Liver (tissue), 3 donors: ENCODE results near the gene NFATC1.

ENCODE experiments used
- ATF3 ChIP-seq: IDR thresholded peaks from 2 replicates; pipeline ENCODE4 v1.6.1; 2016; ENCODE audit warnings: antibody characterized with exemption
- CTCF ChIP-seq: fragments of 150-350 bp; IDR thresholded peaks from 2 replicates; pipeline ENCODE4 v1.5.1; 2017; ENCODE audit warnings: improper control_type of control experiment, low read depth, low read length; ENCODE audit not compliant: missing input control
- JUND ChIP-seq, 2 donors: IDR thresholded peaks; 2 replicates each; pipeline ENCODE4 v1.6.1; 2016; ENCODE audit warnings: antibody characterized with exemption in 2 of 2
- REST ChIP-seq: IDR thresholded peaks from 2 replicates; pipeline ENCODE4 v1.6.1; 2016; ENCODE audit warnings: antibody characterized with exemption, mild to moderate bottlenecking
- TAF1 ChIP-seq: conservative IDR thresholded peaks from 2 replicates; pipeline ENCODE4 v1.6.1; 2016; ENCODE audit warnings: antibody characterized with exemption, mild to moderate bottlenecking
- YY1 ChIP-seq: IDR thresholded peaks from 2 replicates; pipeline ENCODE4 v1.6.1; 2016; ENCODE audit warnings: antibody characterized with exemption, mild to moderate bottlenecking
- donor health status: healthy.
- donor health status: healthy.

GRCh38 chr18:79354350-79354749 is 41.4 kb upstream of the NFATC1 start:
- TF ChIP-seq CTCF (no peak), JUND (IDR thresholded peaks at IDR 0.05) (no peak), TAF1 (no peak), ATF3 (no peak), YY1 (no peak), REST (no peak)
